Neural crest cell (in vitro differentiated cells): ENCODE data around the gene STARD8. TPM values are rescaled to one million over a fixed set of nuclear protein-coding genes. Genes with fewer than 3 reads are reported as not detected.

Experiments used
- DNase-seq: peaks from one replicate; pipeline ENCODE4 v3.0.0; 2021; ENCODE audit warnings: low read depth, mixed read lengths, low spot score
- H3K27ac Mint-ChIP-seq: one replicate; pipeline ENCODE4 v1.8.0; 2021; ENCODE audit warnings: mild to moderate bottlenecking, mixed read lengths; ENCODE audit not compliant: unreplicated experiment
- H3K27me3 Mint-ChIP-seq: 2 replicates; pipeline ENCODE4 v1.8.0; 2021; ENCODE audit warnings: low read depth, mild to moderate bottlenecking, mixed read lengths
- H3K36me3 Mint-ChIP-seq: 2 replicates; pipeline ENCODE4 v1.8.0; 2021; ENCODE audit warnings: low read depth, mild to moderate bottlenecking, mixed read lengths
- H3K4me1 Mint-ChIP-seq: 2 replicates; pipeline ENCODE4 v1.8.0; 2021; ENCODE audit warnings: mixed read lengths
- H3K4me3 Mint-ChIP-seq: one replicate; pipeline ENCODE4 v1.8.0; 2021; ENCODE audit warnings: mild to moderate bottlenecking, mixed read lengths
- H3K9me3 Mint-ChIP-seq: 2 replicates; pipeline ENCODE4 v1.8.0; 2021; ENCODE audit warnings: mixed read lengths
- CTCF ChIP-seq: fragments of 200-600 bp; sonication (generic); conservative IDR thresholded peaks from 2 replicates; pipeline ENCODE4 v1.5.0; 2021; ENCODE audit warnings: antibody characterized with exemption, mild to moderate bottlenecking
- total RNA-seq: library from RNA; stranded (reverse); gene quantifications from 2 replicates; pipeline ENCODE4 v1.2.1, GENCODE V29; 2021

The STARD8 gene
- total RNA-seq, 1 donor from 2014 or later, result 1.8 TPM

GRCh38 chrX:68671221-68671620 lies 23.8 kb downstream of the STARD8 start:
- Mint-ChIP-seq H3K36me3 (peaks cover 3% of the 10 kb centered on the region), H3K9me3 (peaks cover 3% of the 10 kb centered on the region), H3K27me3 (no peaks in the 10 kb centered on the region)

GRCh38 chrX:68672581-68673318 lies 25.3 kb downstream of the STARD8 start:
- Mint-ChIP-seq H3K27me3 (no peaks in the 10 kb centered on the region), H3K9me3 (peaks cover 3% of the 10 kb centered on the region), H3K27ac (peak overlapping the region; percentile 40), H3K36me3 (peaks cover 3% of the 10 kb centered on the region), H3K4me1 (peaks cover 43% of the 10 kb centered on the region), H3K4me3 (peak overlapping the region; percentile 56)
- TF ChIP-seq CTCF, result no peak
- no peak for DNase-seq

More at GRCh38 chrX:68671221-68671620, 23.8 kb downstream of the STARD8 start:
- DNase-seq, result no peak
- peaks cover 43% of the 10 kb centered on the region for H3K4me1 Mint-ChIP-seq
- H3K4me3 Mint-ChIP-seq, result no peak overlapping the region
- peak overlapping the region; percentile 3 for H3K27ac Mint-ChIP-seq
- no peak for TF ChIP-seq CTCF

GRCh38 chrX:68675571-68675970 lies 28.1 kb downstream of the STARD8 start:
- Mint-ChIP-seq H3K4me1 (peaks cover 31% of the 10 kb centered on the region), H3K27ac (no peak overlapping the region), H3K4me3 (no peak overlapping the region), H3K27me3 (no peaks in the 10 kb centered on the region), H3K36me3 (peaks cover 3% of the 10 kb centered on the region), H3K9me3 (peaks cover 3% of the 10 kb centered on the region)
- no peak for DNase-seq
- TF ChIP-seq CTCF, result no peak

- peaks cover 26% of the 10 kb centered on the region for H3K4me1 Mint-ChIP-seq
- H3K9me3 Mint-ChIP-seq, result peaks cover 3% of the 10 kb centered on the region
- no peak for TF ChIP-seq CTCF
- no peaks in the 10 kb centered on the region for H3K27me3 Mint-ChIP-seq
- no peak for DNase-seq
- no peak overlapping the region for H3K27ac Mint-ChIP-seq
- peaks cover 3% of the 10 kb centered on the region for H3K36me3 Mint-ChIP-seq
- H3K4me3 Mint-ChIP-seq, result no peak overlapping the region
Measured at GRCh38 chrX:68676335-68676734, 28.9 kb downstream of the STARD8 start.

GRCh38 chrX:68677998-68678397 lies 30.5 kb downstream of the STARD8 start:
- no peak for DNase-seq
- Mint-ChIP-seq H3K27me3 (no peaks in the 10 kb centered on the region), H3K4me1 (peaks cover 13% of the 10 kb centered on the region), H3K4me3 (no peak overlapping the region), H3K36me3 (no peaks in the 10 kb centered on the region), H3K9me3 (no peaks in the 10 kb centered on the region), H3K27ac (no peak overlapping the region)
- no peak for TF ChIP-seq CTCF
